ENCODE data around the gene EFNA5.

The EFNA5 gene

GRCh38 chr5:107603349-107603748, 67.4 kb downstream of the EFNA5 start:
- DNase-seq (ENCODE audit: low read depth in 2 of 2): no peak

- no peak for DNase-seq (ENCODE audit: low read depth in 2 of 2)
Observed at GRCh38 chr5:107602896-107603295, 67.8 kb downstream of the EFNA5 start.

- DNase-seq (ENCODE audit: low read depth in 2 of 2): no peak
Observed at GRCh38 chr5:107601076-107601475, 69.7 kb downstream of the EFNA5 start.

GRCh38 chr5:107598958-107599357, 71.8 kb downstream of the EFNA5 start:
- no peak for DNase-seq (ENCODE audit: low read depth in 2 of 2)

GRCh38 chr5:107597803-107598202, 72.9 kb downstream of the EFNA5 start:
- no peak for DNase-seq (ENCODE audit: low read depth in 2 of 2)

GRCh38 chr5:107597247-107597646, 73.5 kb downstream of the EFNA5 start:
- no peak for DNase-seq (ENCODE audit: low read depth in 2 of 2)

- no peak for DNase-seq (ENCODE audit: low read depth in 2 of 2)
Observed at GRCh38 chr5:107594253-107595045, 76.3 kb downstream of the EFNA5 start.

- DNase-seq (ENCODE audit: low read depth in 2 of 2): no peak
Observed at GRCh38 chr5:107593009-107593408, 77.7 kb downstream of the EFNA5 start.

- no peak for DNase-seq (ENCODE audit: low read depth in 2 of 2)
Observed at GRCh38 chr5:107592515-107592914, 78.2 kb downstream of the EFNA5 start.

- no peak for DNase-seq (ENCODE audit: low read depth in 2 of 2)
Observed at GRCh38 chr5:107590686-107591085, 80.1 kb downstream of the EFNA5 start.

- no peak for DNase-seq (ENCODE audit: low read depth in 2 of 2)
Observed at GRCh38 chr5:107589520-107590193, 81.1 kb downstream of the EFNA5 start.

- DNase-seq (ENCODE audit: low read depth in 2 of 2): no peak
Observed at GRCh38 chr5:107582625-107583024, 88.1 kb downstream of the EFNA5 start.

GRCh38 chr5:107580889-107581820, 89.6 kb downstream of the EFNA5 start:
- no peak for DNase-seq (ENCODE audit: low read depth in 2 of 2)

- DNase-seq (ENCODE audit: low read depth in 2 of 2): no peak
Observed at GRCh38 chr5:107578051-107578635, 92.6 kb downstream of the EFNA5 start.

- no peak for DNase-seq (ENCODE audit: low read depth in 2 of 2)
Observed at GRCh38 chr5:107577394-107577950, 93.3 kb downstream of the EFNA5 start.

GRCh38 chr5:107576736-107577393, 93.9 kb downstream of the EFNA5 start:
- no peak for DNase-seq (ENCODE audit: low read depth in 2 of 2)

GRCh38 chr5:107576155-107576554, 94.6 kb downstream of the EFNA5 start:
- DNase-seq (ENCODE audit: low read depth in 2 of 2): no peak

- DNase-seq (ENCODE audit: low read depth in 2 of 2): no peak
Observed at GRCh38 chr5:107574287-107574686, 96.5 kb downstream of the EFNA5 start.

GRCh38 chr5:107572715-107573368, 97.9 kb downstream of the EFNA5 start:
- no peak for DNase-seq (ENCODE audit: low read depth in 2 of 2)
